GM18511 (cell line): Measurements from ENCODE around the gene GALNS.
"Not testable (repeated sequence)": the region's sequence is repeated elsewhere in the genome, so short reads cannot be mapped to it uniquely, and the experiment has no call there.

ENCODE experiments used
- ATAC-seq: cut with Tn5 transposase; IDR thresholded peaks from one replicate; pipeline ENCODE4 v1.9.1; 2021; ENCODE audit warnings: mild to moderate bottlenecking, moderate library complexity; ENCODE audit not compliant: unreplicated experiment

GALNS gene

DNA sequence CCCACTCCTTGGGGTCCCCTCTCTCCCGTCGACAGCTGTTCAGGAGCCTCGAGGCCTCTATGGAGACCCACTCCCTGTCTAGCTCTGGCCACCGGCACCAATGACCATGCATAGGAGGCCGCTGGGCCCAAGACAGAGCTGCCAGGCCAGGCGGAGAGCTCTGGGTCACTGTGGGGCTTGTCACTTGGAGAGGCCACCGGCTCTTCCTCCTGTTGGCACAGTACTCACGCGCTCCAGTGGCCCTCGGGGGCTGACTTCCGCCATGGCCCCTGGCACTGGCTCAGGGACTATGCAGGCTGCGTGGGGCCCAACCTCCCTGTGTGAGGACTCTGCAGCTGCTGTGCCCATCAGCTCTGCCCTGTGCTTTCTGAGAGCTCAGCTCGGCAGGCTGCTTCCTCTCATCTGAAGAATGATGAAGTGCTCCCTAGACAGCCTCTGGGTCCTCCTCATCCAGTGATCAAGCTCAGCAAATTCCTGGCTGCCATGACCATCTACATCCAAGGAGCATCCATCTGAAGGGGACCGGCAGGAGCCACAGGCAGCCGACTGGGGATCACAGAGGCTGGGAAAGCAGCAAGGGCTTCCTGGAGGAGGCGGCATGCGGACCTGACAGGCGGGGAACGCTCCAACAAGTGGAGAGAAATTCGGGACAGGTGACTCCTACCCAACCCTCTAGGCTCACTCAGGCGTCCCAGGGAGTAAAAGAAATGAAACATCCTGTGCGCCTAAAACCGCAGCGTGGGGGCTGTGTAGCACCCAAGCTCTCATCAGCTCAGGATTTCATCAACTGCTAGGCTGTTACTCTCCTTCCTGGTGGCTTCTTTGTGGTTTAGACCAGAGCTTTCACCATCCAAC, 16.8 kb downstream of the GALNS start:
- ATAC-seq = no peak

DNA sequence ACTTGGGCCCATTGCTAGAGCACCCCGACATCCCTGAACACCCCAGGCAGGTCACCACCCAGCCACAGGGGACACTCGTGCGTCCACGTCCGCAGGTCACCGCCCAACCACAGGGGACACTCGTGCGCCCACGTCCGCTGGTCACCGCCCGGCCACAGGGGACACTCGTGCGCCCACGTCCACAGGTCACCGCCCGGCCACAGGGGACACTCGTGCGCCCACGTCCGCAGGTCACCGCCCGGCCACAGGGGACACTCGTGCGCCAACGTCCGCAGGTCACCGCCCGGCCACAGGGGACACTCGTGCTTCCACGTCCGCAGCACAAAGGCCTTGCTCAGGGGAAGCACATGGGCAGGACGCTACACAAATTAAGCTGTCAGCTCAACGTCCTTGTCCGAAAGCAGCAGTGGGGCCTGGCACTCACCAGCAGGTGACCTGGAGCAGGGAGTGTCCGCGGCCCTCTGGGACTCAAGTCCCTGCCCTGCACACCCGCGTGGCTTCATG, 17.7 kb downstream of the GALNS start:
- ATAC-seq = no peak

DNA sequence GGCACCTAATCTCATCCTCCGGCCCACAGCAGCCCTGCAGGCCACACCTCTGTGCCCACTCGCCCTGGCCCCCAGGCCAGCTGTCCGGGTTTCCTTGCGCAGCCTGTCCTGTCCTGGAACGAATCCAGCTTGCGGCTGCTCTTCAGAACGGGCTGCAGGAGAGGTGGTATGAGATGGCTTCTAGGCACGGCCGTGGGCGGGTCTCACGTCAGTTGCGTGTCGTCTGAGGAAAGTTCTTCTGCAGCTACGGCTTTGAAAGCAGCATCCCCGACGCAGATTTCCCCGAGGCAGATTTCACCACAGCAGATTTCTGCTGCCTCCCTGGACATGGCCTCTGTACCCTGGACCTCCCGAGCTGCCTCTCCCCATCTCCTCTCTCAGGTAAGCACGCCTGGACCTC, 18.2 kb downstream of the GALNS start:
- no peak for ATAC-seq

DNA sequence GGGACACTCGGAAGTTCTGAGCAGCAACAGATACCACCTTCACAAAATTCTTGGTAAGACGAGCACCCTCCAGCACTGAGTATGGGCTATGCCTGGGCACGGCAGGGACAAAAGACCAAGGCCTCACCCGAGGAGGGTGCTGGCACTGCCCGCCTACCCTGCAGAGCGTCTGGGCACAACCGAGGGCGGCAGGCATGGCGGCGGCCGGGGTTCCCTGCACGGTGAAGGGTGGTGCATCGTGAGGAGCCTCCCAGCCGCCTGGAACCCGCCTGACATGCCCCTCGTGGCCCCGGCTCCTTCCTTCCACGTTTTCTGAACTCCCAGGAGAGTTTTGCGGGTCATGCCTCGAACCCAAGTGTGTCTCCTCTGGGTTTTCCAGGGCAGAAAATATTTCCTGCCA, 18.9 kb downstream of the GALNS start:
- no peak for ATAC-seq

DNA sequence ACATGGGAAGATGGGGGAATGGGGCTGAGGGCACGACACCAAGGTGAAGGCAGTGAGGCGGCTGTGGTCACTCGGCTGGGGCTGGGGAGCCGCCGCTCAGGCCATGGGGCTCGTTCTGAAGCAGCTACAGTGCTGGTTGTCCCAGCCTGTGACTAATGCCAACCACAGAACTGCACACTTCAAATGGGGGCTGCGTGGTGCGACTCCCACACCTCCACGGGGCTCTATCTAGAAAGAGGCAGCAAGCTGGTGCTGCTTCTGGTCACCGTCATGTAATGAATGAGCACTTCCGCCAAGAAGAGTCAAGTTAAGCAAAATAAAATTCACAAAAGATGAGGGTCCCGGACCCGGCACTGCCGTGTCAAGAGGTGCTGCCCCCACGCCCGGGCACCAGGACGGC, 20.0 kb downstream of the GALNS start:
- ATAC-seq = no peak

DNA sequence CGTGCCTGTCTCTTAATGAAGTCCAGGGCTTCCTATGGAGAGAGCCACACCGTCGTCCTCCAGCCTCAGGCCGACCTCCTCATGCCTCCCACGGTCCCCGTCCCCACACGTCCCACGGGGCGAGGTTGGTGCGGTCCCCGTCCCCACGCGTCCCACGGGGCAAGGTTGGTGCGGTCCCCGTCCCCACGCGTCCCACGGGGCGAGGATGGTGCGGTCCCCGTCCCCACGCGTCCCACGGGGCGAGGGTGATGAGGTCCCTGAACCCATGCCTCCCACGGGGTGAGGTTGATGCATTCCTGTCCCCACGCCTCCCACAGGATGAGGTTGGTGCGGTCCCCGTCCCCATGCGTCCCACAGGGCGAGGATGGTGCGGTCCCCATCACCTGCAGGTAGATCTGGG, 20.9 kb downstream of the GALNS start:
- ATAC-seq = no peak

DNA sequence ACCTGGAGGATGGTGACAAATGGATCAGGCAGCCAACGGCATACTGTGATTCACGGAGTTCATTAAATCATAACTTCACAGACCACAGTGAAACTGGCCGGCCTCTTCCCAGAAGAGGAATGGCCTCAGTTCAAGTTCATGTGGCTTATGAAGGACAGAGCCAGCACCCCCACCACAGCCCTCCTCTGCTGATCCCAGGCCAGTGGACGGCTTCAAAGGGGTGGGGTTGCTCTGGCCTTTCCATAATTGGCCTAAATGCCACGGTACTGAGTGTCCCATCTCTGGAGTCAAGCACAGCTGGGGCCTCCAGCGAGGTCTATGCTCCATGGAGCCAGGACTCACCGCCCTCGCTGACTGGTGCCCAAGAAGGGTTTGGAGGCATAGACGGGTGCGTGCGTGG, 21.4 kb downstream of the GALNS start:
- ATAC-seq = no peak

DNA sequence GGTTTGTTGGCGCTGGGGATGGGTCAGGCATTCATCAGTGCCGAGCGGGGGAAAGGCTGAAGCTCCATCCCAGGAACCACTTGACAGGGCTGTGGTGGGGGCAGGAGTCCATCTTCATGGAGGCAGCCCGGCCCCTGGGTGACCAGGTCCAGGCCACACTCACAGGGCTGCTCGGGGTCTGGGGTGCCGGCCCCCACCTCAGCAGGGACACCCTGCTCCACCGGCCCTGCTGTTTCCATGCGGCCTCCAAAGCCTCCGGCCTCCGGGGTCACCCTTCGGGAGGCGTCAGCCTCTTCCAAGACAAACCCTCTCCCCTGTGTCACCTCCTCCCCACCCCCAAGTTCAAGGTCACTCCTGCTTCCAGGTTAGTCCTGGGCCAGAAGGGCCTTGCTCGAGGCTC, 22.1 kb downstream of the GALNS start:
- no peak for ATAC-seq

DNA sequence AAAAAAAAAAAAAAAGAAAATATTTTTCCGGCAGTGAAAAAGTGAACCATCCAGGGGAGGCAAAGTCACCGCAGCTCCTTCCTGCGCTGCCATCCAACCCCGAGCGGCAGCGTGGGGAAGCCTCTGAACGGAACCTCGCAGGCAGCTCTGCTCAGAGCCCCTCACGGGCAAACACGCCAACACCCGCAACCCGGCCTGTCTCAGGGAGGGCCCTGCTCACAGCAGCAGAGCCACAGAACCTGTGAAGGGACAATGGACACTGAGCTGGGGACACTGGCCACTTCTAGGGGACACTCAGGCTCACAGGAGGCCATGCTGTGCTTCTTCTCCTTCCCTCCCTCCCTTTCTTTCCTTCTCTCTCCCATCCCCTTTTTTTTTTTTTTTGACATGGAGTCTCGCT, 23.7 kb downstream of the GALNS start:
- ATAC-seq = no peak

DNA sequence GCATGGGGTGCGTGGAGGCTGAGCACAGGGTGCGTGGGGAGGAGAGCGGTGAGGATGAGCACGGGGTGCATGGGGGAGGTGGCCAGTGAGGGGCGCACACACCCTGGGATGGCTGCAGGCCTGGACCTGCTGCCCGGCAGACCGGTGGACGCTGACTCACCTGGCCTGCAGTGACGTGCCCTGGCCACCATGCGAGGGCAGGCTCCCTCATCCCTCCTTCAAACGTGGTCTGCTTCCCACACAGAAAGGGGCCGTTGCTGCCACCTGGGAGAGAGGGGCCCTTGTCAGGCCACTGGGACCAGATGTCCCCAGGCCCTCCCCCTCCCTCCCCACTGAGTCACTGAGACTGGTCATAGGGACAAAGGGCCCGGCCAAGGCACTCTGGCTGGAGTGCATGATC, 24.9 kb downstream of the GALNS start:
- ATAC-seq = no peak

DNA sequence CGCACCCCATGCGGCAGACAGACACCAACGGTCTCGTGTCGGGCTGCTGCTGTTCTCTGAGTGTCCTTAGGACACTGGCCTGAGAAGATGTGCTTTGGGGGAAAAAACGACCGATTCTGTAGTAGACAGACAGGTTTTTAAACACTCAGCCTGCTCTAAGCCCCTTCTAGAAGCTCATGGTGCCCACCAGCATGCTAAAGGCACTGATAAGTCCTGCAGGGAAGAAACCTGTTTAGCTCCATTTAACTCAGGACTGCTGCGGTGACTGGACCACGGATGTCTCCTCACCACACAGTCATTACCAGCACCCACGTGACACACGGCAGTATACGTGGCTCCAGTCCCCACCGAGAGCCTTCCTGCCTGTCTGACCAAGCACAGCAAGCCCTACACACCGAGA, 26.0 kb downstream of the GALNS start:
- ATAC-seq = no peak

DNA sequence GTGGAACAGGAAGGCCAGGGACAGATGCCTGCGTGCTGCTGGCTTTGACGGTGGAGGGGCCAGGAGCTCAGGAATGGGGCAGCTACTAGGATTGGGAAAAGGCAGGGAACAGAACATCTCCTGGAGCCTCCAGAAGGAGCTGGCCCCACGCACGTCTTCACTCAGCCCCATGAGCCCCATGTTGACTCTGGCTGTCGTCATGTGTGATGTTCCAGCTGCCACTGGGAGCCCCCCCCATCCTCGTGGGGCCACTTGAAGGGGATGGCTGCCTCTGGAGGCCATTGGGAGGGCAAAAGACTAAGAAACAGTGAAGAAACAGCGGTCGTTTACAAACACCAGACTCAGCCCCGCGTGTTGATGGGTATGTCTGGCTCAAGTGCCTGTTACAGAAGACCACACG, 26.5 kb downstream of the GALNS start:
- ATAC-seq = no peak

DNA sequence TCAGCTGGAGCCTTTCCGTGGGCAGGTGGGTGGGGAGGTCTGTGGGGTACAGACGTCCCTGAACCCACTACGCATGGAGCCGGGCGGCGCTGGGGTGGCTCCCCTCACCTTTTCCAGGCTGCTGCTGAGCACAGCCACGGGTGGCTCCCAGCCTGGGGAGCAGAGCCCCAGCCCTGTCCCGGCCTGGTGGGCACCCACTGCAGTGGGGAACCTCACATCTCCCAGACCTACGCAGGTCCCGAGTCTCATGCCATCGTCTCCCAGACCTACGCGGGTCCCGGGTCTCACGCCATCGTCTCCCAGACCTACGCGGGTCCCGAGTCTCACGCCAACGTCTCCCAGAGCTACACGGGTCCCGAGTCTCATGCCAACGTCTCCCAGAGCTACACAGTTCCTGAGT, 28.0 kb downstream of the GALNS start:
- no peak for ATAC-seq

DNA sequence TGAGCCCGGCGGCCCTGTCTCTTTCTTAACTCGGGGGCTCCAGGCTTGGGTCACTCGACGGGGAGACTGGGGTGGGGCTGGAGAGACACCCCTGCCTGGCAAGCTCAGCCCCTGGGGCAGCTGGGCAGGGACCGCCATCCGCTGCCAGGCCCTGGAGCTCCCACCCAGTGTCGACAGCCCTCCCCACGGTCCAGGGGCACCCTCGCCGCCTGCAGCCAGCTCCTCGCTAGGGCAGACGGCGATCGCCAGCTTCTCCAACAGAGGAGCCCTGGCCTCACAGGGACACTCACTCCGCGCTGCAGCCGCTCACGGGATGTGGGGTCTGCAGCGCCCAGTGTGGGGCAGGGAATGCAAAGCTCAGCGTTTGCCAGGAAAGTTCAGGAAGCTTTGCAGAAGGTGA, 29.0 kb downstream of the GALNS start:
- ATAC-seq = no peak

DNA sequence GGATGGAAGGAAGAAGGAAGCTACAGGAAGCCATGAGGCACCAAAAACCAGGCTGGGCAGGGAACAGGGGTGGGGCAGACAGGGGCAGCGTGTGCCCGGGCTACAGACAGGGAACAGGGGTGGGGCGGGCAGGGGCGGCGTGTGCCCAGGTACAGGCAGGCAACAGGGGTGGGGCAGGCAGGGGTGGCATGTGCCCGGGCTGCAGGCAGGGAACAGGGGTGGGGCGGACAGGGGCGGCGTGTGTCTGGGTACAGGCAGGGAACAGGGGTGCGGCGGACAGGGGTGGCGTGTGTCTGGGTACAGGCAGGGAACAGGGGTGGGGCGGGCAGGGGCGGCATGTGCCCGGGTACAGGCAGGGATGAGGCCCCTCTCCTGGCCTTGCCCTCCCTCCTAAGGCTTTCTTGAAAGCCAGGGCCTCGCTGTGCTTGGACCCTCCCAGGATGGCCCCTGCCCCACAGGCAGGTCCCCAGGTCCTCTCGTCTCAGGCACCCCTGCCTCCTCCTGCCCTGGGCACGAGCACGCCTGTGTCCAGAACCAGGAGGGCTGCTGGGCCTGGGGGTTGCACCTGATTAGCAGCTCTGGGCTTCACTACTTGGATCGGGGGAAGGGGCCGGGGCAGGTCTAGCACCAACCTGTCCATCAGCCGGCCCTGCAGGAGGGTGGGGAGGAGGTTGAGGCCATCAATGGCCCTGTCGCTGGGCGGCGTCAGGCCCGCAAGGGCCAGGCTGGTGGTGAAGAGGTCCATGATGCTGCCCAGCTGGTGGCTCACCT, 30.5 kb downstream of the GALNS start:
- no peak for ATAC-seq

DNA sequence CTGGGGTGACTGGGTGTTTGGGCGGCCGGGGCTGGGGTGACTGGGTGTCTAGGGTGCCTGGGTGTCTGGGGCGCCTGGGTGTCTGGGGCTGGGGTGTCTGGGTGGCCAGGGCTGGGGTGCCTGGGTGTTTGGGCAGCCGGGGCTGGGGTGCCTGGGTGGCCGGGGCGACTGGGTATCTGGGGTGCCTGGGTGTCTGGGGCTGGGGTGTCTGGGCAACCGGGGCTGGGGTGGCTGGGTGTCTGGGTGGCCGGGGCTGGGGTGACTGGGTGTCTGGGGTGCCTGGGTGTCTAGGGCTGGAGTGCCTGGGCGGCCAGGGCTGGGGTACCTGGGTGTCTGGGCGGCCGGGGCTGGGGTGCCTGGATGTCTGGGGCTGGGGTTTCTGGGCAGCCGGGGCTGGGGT, 31.6 kb downstream of the GALNS start:
- ATAC-seq = no peak

DNA sequence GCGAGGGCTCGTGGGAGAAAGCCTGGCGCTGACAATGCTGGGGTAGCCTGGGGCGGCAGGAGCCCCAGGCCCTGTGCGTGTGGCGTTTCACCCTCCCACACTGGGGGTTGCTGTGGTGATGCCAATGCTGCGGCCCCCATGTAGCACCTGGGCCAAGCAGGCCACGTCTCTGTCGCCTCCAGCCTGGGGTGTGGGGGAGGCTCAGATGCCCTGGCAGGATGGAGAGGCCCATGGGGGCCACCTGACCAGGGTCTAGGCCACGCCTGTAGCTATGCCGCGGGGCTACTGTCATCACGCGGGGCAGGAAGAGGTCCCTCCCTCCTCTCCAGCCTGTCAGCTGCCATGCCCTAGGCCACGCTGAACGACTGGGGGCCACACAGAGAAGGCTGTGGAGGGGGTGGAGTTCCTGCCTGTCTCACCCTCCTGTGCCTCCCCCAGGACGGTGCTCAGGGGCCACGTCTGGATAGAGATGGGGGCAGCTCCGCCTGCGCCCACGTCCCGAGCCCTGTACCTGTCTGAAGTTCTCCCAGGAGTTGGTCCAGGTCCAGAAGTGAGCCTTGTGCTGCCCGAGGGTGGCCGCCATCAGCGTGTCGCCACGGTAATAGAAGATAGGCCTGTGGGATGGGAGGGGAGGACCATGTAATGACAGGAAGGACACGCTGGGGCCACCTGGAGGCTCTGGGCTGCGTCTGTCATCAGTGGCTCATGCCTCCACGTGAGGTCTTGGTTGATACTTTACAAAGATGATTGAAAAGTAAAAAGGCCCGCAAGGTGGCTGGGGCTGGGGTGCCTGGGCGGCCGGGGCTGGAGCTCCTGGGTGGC, 32.3 kb downstream of the GALNS start:
- ATAC-seq = no peak

DNA sequence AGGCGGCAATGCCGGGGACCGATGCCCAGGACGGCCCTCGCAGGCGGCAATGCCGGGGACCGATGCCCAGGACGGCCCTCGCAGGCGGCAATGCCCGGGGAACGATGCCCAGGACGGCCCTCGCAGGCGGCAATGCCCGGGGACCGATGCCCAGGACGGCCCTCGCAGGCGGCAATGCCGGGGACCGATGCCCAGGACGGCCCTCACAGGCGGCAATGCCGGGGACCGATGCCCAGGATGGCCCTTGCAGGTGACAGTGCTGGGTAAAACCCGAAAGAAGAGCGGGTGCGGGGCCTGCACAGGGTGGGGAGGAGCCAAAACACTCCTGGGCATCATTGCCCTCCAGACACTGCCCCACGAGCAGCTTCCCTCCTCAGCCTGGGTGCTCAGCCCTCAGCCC, 33.1 kb downstream of the GALNS start:
- not testable (repeated sequence) for ATAC-seq

DNA sequence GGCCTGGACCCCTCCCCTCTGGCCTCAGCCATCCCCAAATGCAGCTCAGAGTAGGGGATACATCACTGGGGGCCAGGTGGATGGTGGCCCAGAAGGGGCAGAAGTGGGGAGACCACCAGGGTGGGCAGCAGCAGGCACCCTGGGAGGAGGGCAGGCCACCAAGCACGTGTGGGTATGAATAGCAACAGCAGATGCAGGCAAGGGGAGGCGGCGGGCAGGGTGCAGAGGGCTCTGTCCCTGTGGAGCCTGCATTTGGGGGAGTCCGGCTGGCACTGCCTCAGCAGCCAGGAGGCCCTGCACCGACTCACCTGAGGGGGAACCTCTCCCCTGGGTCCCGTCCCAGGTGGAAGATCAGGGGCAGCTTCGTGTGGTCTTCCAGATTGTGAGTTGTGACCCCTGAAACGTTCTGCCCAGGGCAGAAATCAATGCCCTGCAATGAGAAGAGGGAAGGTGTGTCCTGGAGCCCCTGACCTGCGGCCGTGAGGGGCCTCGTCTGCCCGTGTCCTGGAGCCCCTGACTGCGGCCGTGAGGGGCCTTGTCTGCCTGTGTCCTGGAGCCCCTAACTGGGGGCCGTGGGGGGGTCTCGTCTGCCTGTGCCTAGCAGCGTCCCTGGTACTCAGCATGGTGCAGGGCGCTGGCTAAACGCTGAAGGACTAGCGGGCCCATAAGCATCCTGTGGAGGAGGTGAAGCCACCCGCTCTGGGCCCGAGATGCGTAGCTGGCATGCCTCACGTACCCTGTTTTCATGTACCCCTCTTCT, 34.3 kb downstream of the GALNS start:
- no peak for ATAC-seq

DNA sequence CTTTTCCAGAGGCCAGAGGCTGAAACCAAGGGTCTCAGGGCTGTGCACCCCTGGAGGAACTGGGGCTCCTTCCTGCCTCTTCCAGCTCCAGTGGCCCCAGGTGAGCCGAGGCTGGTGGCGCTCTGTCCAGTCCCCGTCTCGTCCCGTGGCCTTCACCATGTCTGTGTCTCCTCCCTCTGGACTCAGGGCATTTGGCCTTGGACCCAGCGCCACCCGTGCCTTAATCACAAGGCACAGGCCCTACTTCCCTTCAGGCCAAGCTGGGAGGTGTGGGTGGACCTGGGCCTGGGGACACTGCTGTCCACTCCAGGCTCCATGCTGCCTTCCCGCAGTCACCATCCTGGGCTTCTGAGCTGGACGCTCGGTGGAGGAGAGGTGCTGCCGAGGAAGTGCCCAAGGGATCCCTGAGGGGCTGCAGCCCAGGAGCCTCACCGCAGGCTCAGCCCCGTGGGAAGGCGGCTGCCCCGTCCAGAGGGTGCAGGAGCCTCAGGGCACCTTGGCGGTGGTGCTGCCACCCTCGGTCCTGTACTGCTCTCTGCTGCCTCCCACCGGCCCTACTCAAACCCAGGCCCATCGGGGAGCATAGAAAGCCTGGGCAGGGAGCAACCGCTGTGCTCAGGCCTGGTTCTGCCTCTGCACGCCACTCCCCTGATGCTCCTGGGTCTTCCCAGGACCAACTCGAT, 35.4 kb downstream of the GALNS start:
- no peak for ATAC-seq
